HG03066 (cell line): ENCODE results near the gene GOLGA2.
"Not testable (repeated sequence)": the region's sequence is repeated elsewhere in the genome, so short reads cannot be mapped to it uniquely, and the experiment has no call there.

ENCODE experiments used
- ATAC-seq: cut with Tn5 transposase; IDR thresholded peaks from one replicate; pipeline ENCODE4 v1.9.1; 2021; ENCODE audit warnings: low read depth; ENCODE audit not compliant: unreplicated experiment

Gene GOLGA2

GRCh38 chr9:128296340-128297220 is 20.8 kb upstream of the GOLGA2 start:
- no peak for ATAC-seq

- ATAC-seq = no peak
Measured at GRCh38 chr9:128294142-128294541, 18.3 kb upstream of the GOLGA2 start.

- ATAC-seq = no peak
Measured at GRCh38 chr9:128293091-128293490, 17.3 kb upstream of the GOLGA2 start.

GRCh38 chr9:128292009-128292408 is 16.2 kb upstream of the GOLGA2 start:
- ATAC-seq = no peak

- no peak for ATAC-seq
Measured at GRCh38 chr9:128288273-128289004, 12.6 kb upstream of the GOLGA2 start.

GRCh38 chr9:128286440-128286839 is 10.6 kb upstream of the GOLGA2 start:
- no peak for ATAC-seq

- no peak for ATAC-seq
Measured at GRCh38 chr9:128285033-128285784, 9.4 kb upstream of the GOLGA2 start.

GRCh38 chr9:128282500-128282899 is 6.7 kb upstream of the GOLGA2 start:
- ATAC-seq = no peak

- ATAC-seq = no peak
Measured at GRCh38 chr9:128280084-128280622, 4.3 kb upstream of the GOLGA2 start.

GRCh38 chr9:128279088-128280073 is 3.6 kb upstream of the GOLGA2 start:
- not testable (repeated sequence) for ATAC-seq

- ATAC-seq = no peak
Measured at GRCh38 chr9:128276574-128277270, 915 bp upstream of the GOLGA2 start.

GRCh38 chr9:128276008-128276573 is 284 bp upstream of the GOLGA2 start, which contains the start of gene SWI5:
TSS of gene SWI5 (plus strand) at chr9:128276276.
- peak; percentile 91 for ATAC-seq

- ATAC-seq = no peak
Measured at GRCh38 chr9:128274245-128274644, 1.6 kb downstream of the GOLGA2 start.

- no peak for ATAC-seq
Measured at GRCh38 chr9:128271512-128271911, 4.3 kb downstream of the GOLGA2 start.

GRCh38 chr9:128271112-128271511 is 4.7 kb downstream of the GOLGA2 start:
- no peak for ATAC-seq

GRCh38 chr9:128266868-128267590 is 8.8 kb downstream of the GOLGA2 start:
- no peak for ATAC-seq

GRCh38 chr9:128265348-128265847 is 10.4 kb downstream of the GOLGA2 start:
- no peak for ATAC-seq

- no peak for ATAC-seq
Measured at GRCh38 chr9:128262687-128263086, 13.1 kb downstream of the GOLGA2 start.
